Measurements from ENCODE around the gene TAF11. TPM values are rescaled to one million over a fixed set of nuclear protein-coding genes. Genes with fewer than 3 reads are reported as not detected.

TAF11 gene
- polyA plus RNA-seq, 3 donors = 22.9 to 29.9 (median 26.0) TPM

GRCh38 chr6:34919651-34920050 lies 31.8 kb upstream of the TAF11 start:
- peaks cover 0 to 31% of the 10 kb centered on the region in 2 donors for H3K36me3 ChIP-seq (replicated peaks in 1 of 2; ENCODE audit: control insufficient read depth in 1 of 2, insufficient read depth in 2 of 2, low read length in 2 of 2)
- Mint-ChIP-seq H3K36me3 (peaks cover 9 to 28% of the 10 kb centered on the region in 2 donors), H3K27me3 (ENCODE audit: low read depth in 3 of 3) (no peaks in the 10 kb centered on the region), H3K9me3 (no peaks in the 10 kb centered on the region), H3K4me3 (no peak overlapping the region), H3K27ac (peak overlapping the region in 1 of 7 donors; percentile 64), H3K4me1 (peaks cover 22% of the 10 kb centered on the region)
- H3K27me3 ChIP-seq (ENCODE audit: control insufficient read depth in 2 of 2, insufficient read depth in 2 of 2, low read length in 2 of 2) = no peaks in the 10 kb centered on the region
- H4K20me1 ChIP-seq (ENCODE audit: insufficient read depth, low read length) = peaks cover 88% of the 10 kb centered on the region
- no peak overlapping the region for H3K4me2 ChIP-seq (replicated peaks; ENCODE audit: extremely low read depth, low read length, poor library complexity, severe bottlenecking)
- no peak for DNase-seq
- peaks cover 0 to 2% of the 10 kb centered on the region in 2 donors for H3K4me1 ChIP-seq (ENCODE audit: control insufficient read depth in 1 of 2, insufficient read depth in 2 of 2, low read length in 2 of 2)
- no peak overlapping the region for H3K4me3 ChIP-seq (replicated peaks in 1 of 3; ENCODE audit: low read depth in 2 of 3, low read length in 3 of 3)
- H2AFZ ChIP-seq (ENCODE audit: insufficient read depth, low read depth, low read length, poor library complexity, severe bottlenecking) = no peak overlapping the region
- H3K9me3 ChIP-seq (replicated peaks in 1 of 2; ENCODE audit: control insufficient read depth in 1 of 2, insufficient read depth in 1 of 2, low read length in 2 of 2) = no peaks in the 10 kb centered on the region
- H3K9ac ChIP-seq (ENCODE audit: insufficient read depth, low read length, poor library complexity, severe bottlenecking) = no peak overlapping the region
- peaks cover 48% of the 10 kb centered on the region for H3K79me2 ChIP-seq (ENCODE audit: insufficient read depth, low read length)
- no peak for TF ChIP-seq CTCF (IDR thresholded peaks at IDR 0.05)
- intact Hi-C loops (cut with micrococcal nuclease) = no loop called here
- 100% methylated on average over 1 of the region's 1 CpG for WGBS (ENCODE audit: insufficient coverage)
- no peak overlapping the region for H3K27ac ChIP-seq (ENCODE audit: low read depth in 1 of 2, low read length in 2 of 2)

GRCh38 chr6:34917626-34918285 lies 29.9 kb upstream of the TAF11 start:
- no peak for DNase-seq
- intact Hi-C loops (cut with micrococcal nuclease) = no loop called here
- H3K4me1 ChIP-seq (ENCODE audit: control insufficient read depth in 1 of 2, insufficient read depth in 2 of 2, low read length in 2 of 2) = peaks cover 0 to 2% of the 10 kb centered on the region in 2 donors
- no peak overlapping the region for H3K9ac ChIP-seq (ENCODE audit: insufficient read depth, low read length, poor library complexity, severe bottlenecking)
- no peaks in the 10 kb centered on the region for H3K9me3 ChIP-seq (replicated peaks in 1 of 2; ENCODE audit: control insufficient read depth in 1 of 2, insufficient read depth in 1 of 2, low read length in 2 of 2)
- peaks cover 0 to 28% of the 10 kb centered on the region in 2 donors for H3K36me3 ChIP-seq (replicated peaks in 1 of 2; ENCODE audit: control insufficient read depth in 1 of 2, insufficient read depth in 2 of 2, low read length in 2 of 2)
- peaks cover 90% of the 10 kb centered on the region for H4K20me1 ChIP-seq (ENCODE audit: insufficient read depth, low read length)
- H3K27me3 Mint-ChIP-seq (ENCODE audit: low read depth in 3 of 3) = no peaks in the 10 kb centered on the region
- peak overlapping the region in 5 of 7 donors; percentile 14 to 54 (median 20) for H3K27ac Mint-ChIP-seq
- no peak overlapping the region for H3K27ac ChIP-seq (ENCODE audit: low read depth in 1 of 2, low read length in 2 of 2)
- peaks cover 4 to 24% of the 10 kb centered on the region in 2 donors for H3K36me3 Mint-ChIP-seq
- no peak for TF ChIP-seq CTCF (IDR thresholded peaks at IDR 0.05)
- peaks cover 59% of the 10 kb centered on the region for H3K79me2 ChIP-seq (ENCODE audit: insufficient read depth, low read length)
- H3K4me3 Mint-ChIP-seq = no peak overlapping the region
- H3K4me1 Mint-ChIP-seq = peaks cover 25% of the 10 kb centered on the region
- H3K4me2 ChIP-seq (replicated peaks; ENCODE audit: extremely low read depth, low read length, poor library complexity, severe bottlenecking) = no peak overlapping the region
- WGBS (ENCODE audit: insufficient coverage) = 33% methylated on average over 3 of the region's 6 CpGs
- H3K27me3 ChIP-seq (ENCODE audit: control insufficient read depth in 2 of 2, insufficient read depth in 2 of 2, low read length in 2 of 2) = no peaks in the 10 kb centered on the region
- H3K4me3 ChIP-seq (replicated peaks in 1 of 3; ENCODE audit: low read depth in 2 of 3, low read length in 3 of 3) = no peak overlapping the region
- no peak overlapping the region for H2AFZ ChIP-seq (ENCODE audit: insufficient read depth, low read depth, low read length, poor library complexity, severe bottlenecking)
- no peaks in the 10 kb centered on the region for H3K9me3 Mint-ChIP-seq
